Measurements from ENCODE around the gene SLC17A5.
"Not testable (repeated sequence)": the region's sequence is repeated elsewhere in the genome, so short reads cannot be mapped to it uniquely, and the experiment has no call there.

SLC17A5 gene

GRCh38 chr6:73562558-73562957 is 91.2 kb downstream of the SLC17A5 start:
- DNase-seq: no peak

DNA sequence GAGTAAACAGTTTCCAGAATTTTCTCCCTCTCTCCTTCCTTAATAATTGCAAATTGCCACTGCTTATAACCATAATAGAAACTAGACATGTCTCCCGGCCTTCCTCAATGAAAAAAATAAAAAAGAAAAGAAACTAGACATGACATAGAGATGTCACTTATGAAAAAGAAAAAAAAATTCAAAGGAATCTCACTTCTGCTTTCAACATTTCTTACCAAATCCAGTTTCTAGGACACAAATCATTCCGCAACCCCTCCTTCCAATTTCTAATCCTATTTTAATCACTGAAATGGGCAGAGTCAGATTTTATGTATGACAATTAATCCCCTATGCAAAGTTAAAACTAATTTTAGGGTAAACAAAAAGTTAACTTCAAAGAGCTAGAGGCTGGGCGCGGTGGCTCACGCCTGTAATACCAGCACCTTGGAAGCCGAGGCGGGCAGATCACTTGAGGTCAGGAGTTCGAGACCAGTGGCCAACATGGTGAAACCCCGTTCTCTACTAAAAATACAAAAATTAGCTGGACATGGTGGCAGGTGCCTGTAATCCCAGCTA is 92.9 kb downstream of the SLC17A5 start:
- no peak for DNase-seq

DNA sequence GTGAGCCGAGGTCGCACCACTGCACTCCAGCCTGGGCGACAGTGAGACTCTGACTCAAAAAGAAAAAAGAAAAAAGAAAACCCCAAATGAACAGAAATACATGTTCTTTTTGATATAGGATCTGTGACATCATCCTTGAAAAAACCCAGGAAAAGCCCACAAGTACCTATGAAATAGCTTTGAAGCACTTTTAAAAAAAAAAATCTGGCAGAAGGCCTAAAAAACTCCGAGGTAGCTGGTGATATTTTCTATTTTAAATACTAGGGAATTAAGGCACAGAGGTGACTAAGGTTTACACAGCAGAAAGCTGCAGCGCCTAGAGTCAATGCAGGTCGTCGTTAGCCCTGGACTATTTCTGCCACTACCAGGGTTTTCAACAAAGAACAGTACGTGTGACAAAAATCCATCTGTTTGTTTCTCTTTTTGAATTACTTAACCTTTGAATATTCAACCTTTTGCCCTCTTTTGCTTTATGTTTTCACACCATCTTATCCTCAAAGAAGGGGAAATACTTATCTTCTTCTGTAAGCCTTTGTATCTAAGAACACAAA is 93.5 kb downstream of the SLC17A5 start:
- DNase-seq: no peak

DNA sequence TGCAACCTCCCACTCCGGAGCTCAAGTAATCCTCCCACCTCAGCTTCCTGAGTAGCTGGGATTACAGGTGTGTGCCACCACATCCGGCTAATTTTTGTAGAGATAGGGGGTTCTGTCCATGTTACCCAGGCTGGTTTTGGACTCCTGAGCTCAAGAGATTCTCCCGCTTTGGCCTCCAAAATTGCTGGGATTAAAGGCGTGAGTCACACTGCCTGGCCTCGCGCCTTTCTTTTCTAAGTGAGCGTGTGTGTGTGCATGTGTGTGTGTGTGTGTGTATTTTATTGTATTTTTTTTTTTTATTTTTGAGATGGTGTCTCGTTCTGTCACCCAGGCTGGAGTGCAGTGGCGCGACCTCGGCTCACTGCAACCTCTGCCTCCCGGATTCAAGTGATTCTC is 94.4 kb downstream of the SLC17A5 start:
- not testable (repeated sequence) for DNase-seq

DNA sequence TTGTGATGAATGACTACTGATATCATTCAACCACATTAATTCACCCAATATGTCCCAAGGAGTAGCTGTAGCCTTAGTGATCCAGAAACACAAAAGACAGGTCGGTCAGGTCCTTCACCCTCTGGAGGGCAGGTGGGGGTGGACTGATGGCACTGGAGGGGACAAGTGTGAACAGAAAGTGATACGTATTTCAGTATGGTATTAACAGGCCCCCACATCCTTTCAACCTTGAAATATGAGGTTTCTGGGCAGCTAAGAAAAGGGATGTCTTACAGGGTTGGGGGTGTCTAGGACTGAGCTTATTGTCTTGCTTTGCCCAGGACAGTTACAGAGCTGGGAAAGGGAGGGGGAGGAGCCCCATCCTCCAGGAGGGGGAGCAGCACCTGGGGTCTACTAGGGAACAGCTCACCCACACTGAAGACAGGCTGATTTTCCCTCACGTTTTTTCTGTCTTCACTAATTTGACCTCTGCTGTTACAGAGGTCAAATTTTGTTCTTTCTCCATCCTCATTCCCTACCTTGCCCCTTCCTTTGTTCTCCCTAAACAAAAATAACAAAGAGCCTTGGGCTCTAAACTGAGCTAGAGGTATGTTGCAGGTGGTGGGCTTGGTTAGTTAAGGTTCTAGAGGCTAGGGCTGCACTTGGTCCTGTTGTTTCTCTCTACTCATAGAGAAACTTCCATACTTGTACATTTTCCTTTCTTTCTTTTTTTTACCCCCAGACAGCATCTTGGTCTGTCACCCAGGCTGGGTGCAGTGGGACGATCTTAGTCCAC is 95.0 kb downstream of the SLC17A5 start:
- DNase-seq: no peak

DNA sequence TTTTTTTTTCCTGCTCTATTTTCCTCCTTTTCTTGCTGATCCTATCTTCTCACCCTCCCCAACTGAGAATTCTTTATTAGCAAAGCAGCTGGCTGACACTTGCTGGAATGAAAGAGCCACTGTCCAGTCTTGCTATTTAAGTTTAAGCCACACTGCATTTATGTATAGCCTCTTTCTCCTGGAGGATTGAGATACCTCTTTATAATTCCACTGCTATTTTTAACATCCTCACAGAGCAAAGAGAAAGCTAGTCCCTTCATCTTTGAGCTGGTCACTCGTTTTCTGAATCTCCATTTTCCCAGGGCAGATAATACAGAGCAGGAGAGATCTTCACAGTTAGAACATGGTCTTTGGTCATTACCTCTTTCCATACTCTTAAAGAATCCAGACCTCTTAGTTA is 97.0 kb downstream of the SLC17A5 start:
- DNase-seq: no peak

GRCh38 chr6:73555380-73555949 is 98.3 kb downstream of the SLC17A5 start:
- not testable (repeated sequence) for DNase-seq

DNA sequence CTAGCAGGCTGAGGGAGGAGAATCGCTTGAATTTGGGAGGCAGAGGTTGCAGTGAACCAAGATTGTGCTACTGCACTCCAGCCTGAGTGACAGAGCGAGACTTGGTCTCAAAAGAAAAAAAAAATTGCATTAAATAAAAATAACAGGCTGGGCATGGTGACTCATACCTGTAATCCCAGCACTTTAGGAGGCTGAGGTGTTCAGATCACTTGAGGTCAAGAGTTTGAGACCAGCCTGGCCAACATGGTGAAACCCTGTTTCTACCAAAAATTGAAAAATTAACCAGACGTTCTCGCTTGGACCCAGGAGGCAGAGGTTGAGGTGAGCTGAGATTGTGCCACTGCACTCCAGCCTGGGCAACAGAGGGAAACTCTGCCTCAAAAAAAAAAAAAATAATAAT is 102.7 kb downstream of the SLC17A5 start:
- not testable (repeated sequence) for DNase-seq

DNA sequence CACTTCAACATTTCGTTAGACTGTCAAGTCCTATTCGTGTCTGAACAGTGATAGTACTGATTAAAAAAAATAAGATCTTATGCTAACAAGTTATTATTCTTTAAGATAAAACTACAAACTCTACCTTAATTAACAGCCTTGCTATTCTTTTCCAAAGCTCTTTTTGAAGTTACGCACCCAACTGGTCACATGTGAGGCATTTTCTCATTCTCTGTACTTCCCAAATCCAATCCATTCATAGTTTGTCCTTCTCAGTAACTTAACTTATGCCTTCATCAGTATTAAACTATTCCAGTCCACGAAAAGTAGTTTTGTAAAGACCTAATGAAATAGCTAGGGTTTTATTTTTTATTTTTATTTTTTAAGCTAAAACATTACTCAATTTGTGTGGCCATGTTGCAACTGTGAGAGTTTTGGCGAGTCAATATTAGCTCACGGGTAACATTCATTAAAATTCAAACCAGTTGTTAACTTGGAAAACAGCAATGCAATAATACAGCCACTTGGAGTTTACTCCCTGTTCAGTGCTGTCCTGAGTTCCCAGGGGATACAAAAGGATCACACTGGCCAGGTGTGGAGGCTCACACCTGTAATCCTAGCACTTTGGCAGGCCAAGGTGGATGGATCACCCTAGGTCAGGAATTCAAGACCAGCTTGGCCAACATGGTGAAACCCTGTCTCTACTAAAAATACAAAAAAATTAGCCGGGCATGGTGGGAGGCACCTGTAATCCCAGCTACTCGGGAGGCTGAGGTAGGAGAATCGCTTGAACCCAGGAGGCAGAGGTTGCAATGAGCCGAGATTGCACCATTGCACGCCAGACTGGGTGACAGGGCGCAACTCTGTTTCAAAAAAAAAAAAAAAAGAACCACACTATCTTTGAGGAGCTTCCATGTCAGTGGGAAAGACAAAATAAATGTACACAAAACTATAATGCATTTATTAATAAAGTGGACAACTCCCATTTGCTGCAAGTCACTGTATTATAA is 105.0 kb downstream of the SLC17A5 start:
- no peak for DNase-seq

DNA sequence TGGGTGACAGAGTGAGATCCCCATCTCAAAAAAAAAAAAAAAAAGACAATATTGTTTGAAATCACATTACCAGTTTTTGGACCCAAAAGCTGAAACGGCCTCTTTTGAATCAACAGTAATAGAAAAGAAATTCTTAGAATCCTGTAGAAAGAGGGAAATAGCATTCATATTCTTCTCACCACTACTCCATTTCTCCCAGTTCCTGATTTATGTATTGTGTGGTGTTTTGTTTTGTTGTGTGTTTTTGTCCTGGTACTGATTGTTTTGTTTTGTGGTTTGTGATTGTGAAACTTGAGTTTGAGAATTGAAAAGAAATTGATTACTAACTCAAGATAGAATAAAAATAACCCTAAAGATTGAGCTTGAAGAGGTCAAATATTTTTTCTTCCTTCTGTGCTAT is 106.8 kb downstream of the SLC17A5 start:
- no peak for DNase-seq

All from NCI-H69 (cell line).